Mesothelial cell of epicardium (in vitro differentiated cells): ENCODE results near the gene P3H2. TPM values are rescaled to one million over a fixed set of nuclear protein-coding genes. Genes with fewer than 3 reads are reported as not detected.
A peak's percentile ranks its signal among the peaks of the same experiment; 100 is the strongest.

ENCODE experiments used
- DNase-seq, 2 experiments: peaks; one replicate each; pipeline ENCODE4 v3.0.0; 2021; ENCODE audit warnings: low spot score in 2 of 2; ENCODE audit not compliant: unreplicated experiment in 2 of 2
- H3K27ac Mint-ChIP-seq: 2 replicates; pipeline ENCODE4 v1.8.0; 2021; ENCODE audit warnings: mixed read lengths
- H3K27me3 Mint-ChIP-seq: 2 replicates; pipeline ENCODE4 v1.8.0; 2021; ENCODE audit warnings: low read depth, mixed read lengths
- H3K36me3 Mint-ChIP-seq: 2 replicates; pipeline ENCODE4 v1.8.0; 2021; ENCODE audit warnings: mixed read lengths
- H3K4me1 Mint-ChIP-seq: 2 replicates; pipeline ENCODE4 v1.8.0; 2021; ENCODE audit warnings: mixed read lengths
- H3K4me3 Mint-ChIP-seq: 2 replicates; pipeline ENCODE4 v1.8.0; 2021; ENCODE audit warnings: mild to moderate bottlenecking, moderate library complexity, mixed read lengths
- H3K9me3 Mint-ChIP-seq: 2 replicates; pipeline ENCODE4 v1.8.0; 2021; ENCODE audit warnings: mixed read lengths
- CTCF ChIP-seq: fragments of 200-600 bp; sonication (generic); IDR thresholded peaks from one replicate; pipeline ENCODE4 v1.5.0; 2021; ENCODE audit warnings: antibody characterized with exemption; ENCODE audit not compliant: unreplicated experiment
- total RNA-seq: library from RNA; stranded (reverse); gene quantifications from 3 replicates; pipeline ENCODE4 v1.2.1, GENCODE V29; 2021

The P3H2 gene
- total RNA-seq, 1 donor from 2014 or later, result 14.8 TPM

DNA sequence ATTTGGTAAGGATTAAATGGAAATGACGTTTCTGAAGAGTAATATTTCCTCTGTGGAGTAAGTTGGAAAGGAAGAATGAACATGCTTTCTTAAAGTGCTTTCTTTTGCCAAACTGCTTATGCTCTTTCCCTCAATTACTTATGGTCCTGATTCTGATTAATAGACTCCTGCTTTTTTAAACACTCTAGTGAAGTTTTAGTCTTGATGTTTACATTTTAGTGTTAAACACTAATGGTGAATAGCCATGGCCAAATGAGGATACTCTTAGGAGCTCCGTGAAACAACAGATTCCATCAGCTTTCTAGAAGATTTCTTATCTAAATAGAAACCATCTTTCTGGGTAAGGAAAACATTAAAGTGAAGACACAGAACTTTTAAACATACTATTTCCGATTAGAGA is 117.6 kb downstream of the P3H2 start:
- Mint-ChIP-seq H3K27me3 (no peaks in the 10 kb centered on the region), H3K4me3 (no peak overlapping the region), H3K9me3 (no peaks in the 10 kb centered on the region), H3K4me1 (peaks cover 46% of the 10 kb centered on the region), H3K36me3 (no peaks in the 10 kb centered on the region), H3K27ac (peak overlapping the region; percentile 88)
- no peak for DNase-seq
- TF ChIP-seq CTCF, result no peak

- DNase-seq, result no peak
- H3K4me1 Mint-ChIP-seq, result peaks cover 40% of the 10 kb centered on the region
- TF ChIP-seq CTCF, result no peak
- no peaks in the 10 kb centered on the region for H3K27me3 Mint-ChIP-seq
- no peaks in the 10 kb centered on the region for H3K9me3 Mint-ChIP-seq
- no peak overlapping the region for H3K27ac Mint-ChIP-seq
- H3K4me3 Mint-ChIP-seq, result no peak overlapping the region
- H3K36me3 Mint-ChIP-seq, result no peaks in the 10 kb centered on the region
Observed at GRCh38 chr3:190001426-190001825, 119.3 kb downstream of the P3H2 start.

DNA sequence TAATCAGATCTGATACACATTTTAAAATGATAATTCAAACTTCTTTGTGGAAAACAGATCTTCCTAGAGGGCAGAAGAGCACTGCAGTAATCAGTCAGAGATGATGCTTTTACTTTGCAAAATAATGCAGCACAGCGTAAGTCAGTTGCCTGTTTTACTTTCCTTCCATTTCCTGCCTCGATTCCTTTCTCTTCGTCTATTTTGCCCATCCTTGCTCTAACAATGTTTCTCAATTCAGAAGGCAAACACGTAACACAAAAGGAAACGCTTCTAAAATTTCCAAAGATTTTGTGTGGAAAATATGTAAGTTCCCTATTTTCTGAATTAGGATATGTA is 119.9 kb downstream of the P3H2 start:
- DNase-seq, result no peak
- H3K27ac Mint-ChIP-seq, result peak overlapping the region; percentile 80
- no peak for TF ChIP-seq CTCF
- peaks cover 4% of the 10 kb centered on the region for H3K9me3 Mint-ChIP-seq
- H3K27me3 Mint-ChIP-seq, result no peaks in the 10 kb centered on the region
- no peaks in the 10 kb centered on the region for H3K36me3 Mint-ChIP-seq
- peak overlapping the region; percentile 26 for H3K4me3 Mint-ChIP-seq
- peaks cover 34% of the 10 kb centered on the region for H3K4me1 Mint-ChIP-seq

DNA sequence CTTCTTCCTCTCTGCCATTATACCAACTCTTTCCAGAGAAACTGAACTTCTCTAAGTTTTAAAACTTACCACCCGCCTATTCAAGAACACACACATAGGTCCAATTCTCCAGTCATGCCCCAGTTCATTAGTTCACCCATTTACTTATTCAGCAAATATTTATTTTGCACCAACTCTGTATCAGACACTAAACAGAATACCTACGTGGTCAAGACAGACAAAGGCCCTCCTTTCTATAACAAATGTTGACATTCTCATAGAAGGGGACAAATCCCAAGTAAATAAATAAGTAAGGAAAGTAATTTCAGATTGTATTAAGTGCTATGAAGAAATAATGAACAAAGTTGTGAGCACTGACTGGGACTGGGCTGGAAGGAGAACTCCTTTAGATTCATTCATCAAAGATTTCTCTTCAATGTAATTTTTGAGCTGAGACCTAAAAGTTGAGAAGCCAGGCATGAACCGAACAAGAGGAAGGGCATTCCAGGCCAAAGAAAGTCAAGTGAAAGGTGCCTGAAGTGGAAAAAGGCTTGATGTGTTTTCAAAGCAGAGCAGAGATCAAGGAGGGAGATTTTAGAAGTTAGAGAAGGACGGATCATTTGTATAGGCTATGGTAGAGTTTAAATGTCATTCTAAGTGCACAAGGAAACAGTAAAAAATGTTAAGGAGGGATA is 120.4 kb downstream of the P3H2 start:
- Mint-ChIP-seq H3K9me3 (peaks cover 4% of the 10 kb centered on the region), H3K36me3 (no peaks in the 10 kb centered on the region), H3K27me3 (no peaks in the 10 kb centered on the region), H3K4me1 (peaks cover 29% of the 10 kb centered on the region), H3K4me3 (no peak overlapping the region), H3K27ac (peak overlapping the region; percentile 80)
- no peak for TF ChIP-seq CTCF
- no peak for DNase-seq

DNA sequence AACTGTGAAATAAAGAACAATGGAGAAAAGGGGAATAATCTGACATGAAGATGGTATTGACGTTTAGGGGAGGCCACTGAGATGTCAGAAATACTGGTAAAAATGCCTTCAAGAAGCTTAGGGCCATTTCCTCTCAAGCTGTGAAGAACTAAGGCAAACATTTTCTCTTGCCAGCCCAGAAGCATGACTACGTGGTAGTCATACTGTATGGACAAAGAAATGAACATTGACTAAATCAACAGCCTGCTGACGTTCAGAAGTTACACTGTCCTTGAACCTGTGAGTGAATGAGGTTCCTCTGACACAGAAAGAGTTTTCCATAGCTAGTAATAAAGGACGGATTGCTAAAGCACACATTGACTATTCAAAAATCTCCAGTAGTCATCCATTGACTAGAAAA is 121.0 kb downstream of the P3H2 start:
- Mint-ChIP-seq H3K27me3 (no peaks in the 10 kb centered on the region), H3K27ac (no peak overlapping the region), H3K9me3 (peaks cover 4% of the 10 kb centered on the region), H3K4me3 (no peak overlapping the region), H3K4me1 (peaks cover 23% of the 10 kb centered on the region), H3K36me3 (no peaks in the 10 kb centered on the region)
- no peak for TF ChIP-seq CTCF
- no peak for DNase-seq

DNA sequence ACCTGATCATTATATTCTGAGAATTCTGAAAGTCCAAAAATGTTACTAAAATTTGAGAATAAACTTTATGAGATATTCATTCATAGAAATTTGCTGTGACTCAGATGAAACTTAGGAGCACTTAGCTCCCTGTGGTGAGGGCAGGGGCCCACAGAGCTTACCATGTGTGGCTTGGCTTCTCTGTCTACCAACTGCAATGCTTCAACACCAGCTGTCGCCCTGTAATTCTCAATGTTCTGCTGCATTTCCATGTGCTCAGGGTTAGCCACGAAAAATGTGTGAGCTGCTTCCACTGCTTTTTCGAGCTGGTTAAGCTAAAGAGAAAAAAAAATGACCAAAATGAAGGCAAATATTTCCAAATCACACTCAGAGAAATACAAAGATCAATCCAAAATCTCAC is 125.6 kb downstream of the P3H2 start:
- no peaks in the 10 kb centered on the region for H3K27me3 Mint-ChIP-seq
- no peak overlapping the region for H3K27ac Mint-ChIP-seq
- no peak for TF ChIP-seq CTCF
- no peak overlapping the region for H3K4me3 Mint-ChIP-seq
- no peak for DNase-seq
- peaks cover 4% of the 10 kb centered on the region for H3K9me3 Mint-ChIP-seq
- no peaks in the 10 kb centered on the region for H3K4me1 Mint-ChIP-seq
- peaks cover 2% of the 10 kb centered on the region for H3K36me3 Mint-ChIP-seq
